ENCODE measurements around the gene FLOT1. TPM values are rescaled to one million over a fixed set of nuclear protein-coding genes. Genes with fewer than 3 reads are reported as not detected.
A peak's percentile ranks its signal among the peaks of the same experiment; 100 is the strongest.

FLOT1 gene
- polyA plus RNA-seq, 1 donor (not counting 4 experiments of a cell fraction or from before 2014, with no cell fraction given): 21.6 TPM

DNA sequence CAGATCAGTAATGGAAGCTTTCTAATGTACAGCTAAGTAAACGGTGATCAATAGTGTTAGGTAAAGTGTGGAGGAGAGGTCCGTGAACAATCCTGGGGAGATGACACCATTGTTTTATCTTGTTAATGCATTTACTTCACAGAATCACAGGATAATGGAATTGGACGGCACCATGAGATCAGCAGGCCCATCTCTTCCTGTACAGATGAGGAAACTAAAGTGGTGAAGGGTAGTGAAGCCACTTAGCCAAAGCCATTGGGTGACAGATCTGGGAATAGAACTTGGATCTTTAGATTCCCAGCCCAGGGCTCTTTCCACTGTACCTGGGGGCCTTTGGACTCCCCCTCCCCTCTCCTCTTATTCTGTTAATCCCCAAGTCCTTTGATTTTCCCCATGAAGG is 28.1 kb upstream of the FLOT1 start:
- Histone ChIP-seq H3K79me2 (ENCODE audit: control insufficient read depth, insufficient read depth, low read length) (no peaks in the 10 kb centered on the region), H3K36me3 (ENCODE audit: control insufficient read depth in 2 of 2, extremely low read depth in 1 of 2, insufficient read depth in 2 of 2, low read length in 2 of 2) (no peaks in the 10 kb centered on the region), H3K27me3 (ENCODE audit: control insufficient read depth, extremely low read depth, insufficient read depth, low read length) (no peaks in the 10 kb centered on the region), H3K27ac (ENCODE audit: control insufficient read depth, insufficient read depth, low read length) (peak overlapping the region; percentile 95), H3K9ac (ENCODE audit: control insufficient read depth, extremely low read depth, insufficient read depth, low read length) (peak overlapping the region; percentile 59), H3K4me2 (ENCODE audit: control insufficient read depth, extremely low read depth, insufficient read depth, low read depth, low read length) (no peak overlapping the region), H3K4me1 (ENCODE audit: control insufficient read depth, extremely low read depth, insufficient read depth, low read length) (peaks cover 35% of the 10 kb centered on the region), H3K9me1 (ENCODE audit: control insufficient read depth, extremely low read depth, insufficient read depth, low read length) (no peaks in the 10 kb centered on the region), H3K9me3 (ENCODE audit: control insufficient read depth, low read depth, low read length) (no peaks in the 10 kb centered on the region), H4K20me1 (ENCODE audit: control insufficient read depth, extremely low read depth, insufficient read depth, low read length) (no peaks in the 10 kb centered on the region), H2AFZ (ENCODE audit: control insufficient read depth, low read length) (no peak overlapping the region), H3K4me3 (ENCODE audit: control insufficient read depth in 2 of 3, extremely low read depth in 1 of 3, insufficient read depth in 2 of 3, low read depth in 1 of 3, low read length in 3 of 3) (no peak overlapping the region)
- TF ChIP-seq, protein P1, sequence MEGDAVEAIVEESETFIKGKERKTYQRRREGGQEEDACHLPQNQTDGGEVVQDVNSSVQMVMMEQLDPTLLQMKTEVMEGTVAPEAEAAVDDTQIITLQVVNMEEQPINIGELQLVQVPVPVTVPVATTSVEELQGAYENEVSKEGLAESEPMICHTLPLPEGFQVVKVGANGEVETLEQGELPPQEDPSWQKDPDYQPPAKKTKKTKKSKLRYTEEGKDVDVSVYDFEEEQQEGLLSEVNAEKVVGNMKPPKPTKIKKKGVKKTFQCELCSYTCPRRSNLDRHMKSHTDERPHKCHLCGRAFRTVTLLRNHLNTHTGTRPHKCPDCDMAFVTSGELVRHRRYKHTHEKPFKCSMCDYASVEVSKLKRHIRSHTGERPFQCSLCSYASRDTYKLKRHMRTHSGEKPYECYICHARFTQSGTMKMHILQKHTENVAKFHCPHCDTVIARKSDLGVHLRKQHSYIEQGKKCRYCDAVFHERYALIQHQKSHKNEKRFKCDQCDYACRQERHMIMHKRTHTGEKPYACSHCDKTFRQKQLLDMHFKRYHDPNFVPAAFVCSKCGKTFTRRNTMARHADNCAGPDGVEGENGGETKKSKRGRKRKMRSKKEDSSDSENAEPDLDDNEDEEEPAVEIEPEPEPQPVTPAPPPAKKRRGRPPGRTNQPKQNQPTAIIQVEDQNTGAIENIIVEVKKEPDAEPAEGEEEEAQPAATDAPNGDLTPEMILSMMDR (optimal IDR thresholded peaks at IDR 0.05 in 1 of 3, IDR thresholded peaks at IDR 0.05 in 1 of 3, conservative IDR thresholded peaks at IDR 0.05 in 1 of 3; ENCODE audit: extremely low read depth in 1 of 3, insufficient read depth in 2 of 3, low read length in 3 of 3): no peak
- no peak for TF ChIP-seq EZH2 (IDR thresholded peaks at IDR 0.05; ENCODE audit: low read length)
- no peak for DNase-seq (ENCODE audit: low read depth, low spot score)
- no peak for FAIRE-seq
- dilution Hi-C loops (cut with MboI; ENCODE audit: extremely low pct_ligation_motif_present, low sequenced_read_pairs): no loop called here

DNA sequence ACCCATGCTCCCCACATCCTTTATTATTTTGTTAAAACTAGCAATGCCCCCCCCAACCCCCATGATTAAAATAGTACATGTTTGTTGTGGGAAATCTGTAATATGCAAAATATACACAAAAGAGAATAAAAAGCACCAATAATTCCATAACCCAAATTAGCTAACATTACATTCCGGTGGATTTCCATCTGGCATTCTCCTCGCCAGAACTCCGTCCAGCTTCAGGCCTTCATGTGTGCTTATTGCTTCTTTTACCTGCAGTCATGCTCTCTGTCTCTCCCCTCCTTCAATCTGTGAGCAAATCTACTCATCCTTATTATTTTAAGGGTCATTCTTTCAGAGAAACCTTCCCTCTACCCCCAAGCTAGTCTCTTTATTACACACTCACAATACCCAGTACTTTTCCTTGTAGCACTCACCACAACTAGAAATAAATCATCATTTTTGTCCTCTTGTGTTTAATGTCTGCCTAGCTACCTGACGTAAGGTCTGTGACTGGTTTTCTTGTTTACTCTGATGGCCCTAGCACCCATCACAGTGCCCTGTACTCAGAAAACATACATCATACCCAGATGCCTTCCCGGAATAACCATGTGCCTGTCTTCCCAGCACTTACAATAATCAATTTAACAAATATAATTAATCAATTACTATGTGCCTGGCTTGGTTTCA is 27.5 kb upstream of the FLOT1 start:
- Histone ChIP-seq H3K27ac (ENCODE audit: control insufficient read depth, insufficient read depth, low read length) (peak overlapping the region; percentile 95), H3K9me1 (ENCODE audit: control insufficient read depth, extremely low read depth, insufficient read depth, low read length) (no peaks in the 10 kb centered on the region), H3K27me3 (ENCODE audit: control insufficient read depth, extremely low read depth, insufficient read depth, low read length) (no peaks in the 10 kb centered on the region), H3K9me3 (ENCODE audit: control insufficient read depth, low read depth, low read length) (no peaks in the 10 kb centered on the region), H3K4me2 (ENCODE audit: control insufficient read depth, extremely low read depth, insufficient read depth, low read depth, low read length) (peak overlapping the region; percentile 46), H3K4me1 (ENCODE audit: control insufficient read depth, extremely low read depth, insufficient read depth, low read length) (peaks cover 30% of the 10 kb centered on the region), H3K9ac (ENCODE audit: control insufficient read depth, extremely low read depth, insufficient read depth, low read length) (peak overlapping the region; percentile 59), H2AFZ (ENCODE audit: control insufficient read depth, low read length) (peak overlapping the region; percentile 28), H3K36me3 (ENCODE audit: control insufficient read depth in 2 of 2, extremely low read depth in 1 of 2, insufficient read depth in 2 of 2, low read length in 2 of 2) (no peaks in the 10 kb centered on the region), H4K20me1 (ENCODE audit: control insufficient read depth, extremely low read depth, insufficient read depth, low read length) (no peaks in the 10 kb centered on the region), H3K4me3 (ENCODE audit: control insufficient read depth in 2 of 3, extremely low read depth in 1 of 3, insufficient read depth in 2 of 3, low read depth in 1 of 3, low read length in 3 of 3) (no peak overlapping the region), H3K79me2 (ENCODE audit: control insufficient read depth, insufficient read depth, low read length) (no peaks in the 10 kb centered on the region)
- FAIRE-seq (no peak), DNase-seq (ENCODE audit: low read depth, low spot score) (no peak)
- dilution Hi-C loops (cut with MboI; ENCODE audit: extremely low pct_ligation_motif_present, low sequenced_read_pairs): no loop called here
- TF ChIP-seq EZH2 (IDR thresholded peaks at IDR 0.05; ENCODE audit: low read length): no peak
- TF ChIP-seq, protein P1 (optimal IDR thresholded peaks at IDR 0.05 in 1 of 3, IDR thresholded peaks at IDR 0.05 in 1 of 3, conservative IDR thresholded peaks at IDR 0.05 in 1 of 3; ENCODE audit: extremely low read depth in 1 of 3, insufficient read depth in 2 of 3, low read length in 3 of 3): no peak

Measured in keratinocyte (primary cell).